Measurements from ENCODE around the gene ACTA2.
A peak's percentile ranks its signal among the peaks of the same experiment; 100 is the strongest.

ACTA2 gene

GRCh38 chr10:88952647-88953111 is at the start of gene ACTA2:
Gene ACTA2, minus strand, starts transcription at chr10:88952773. Its CDS starts 3,843 bp downstream, at chr10:88948930.
- no peak for DNase-seq

GRCh38 chr10:89001729-89002072 is 49.1 kb upstream of the ACTA2 start:
- DNase-seq: no peak

GRCh38 chr10:89001024-89001728 is 48.6 kb upstream of the ACTA2 start:
- no peak for DNase-seq

GRCh38 chr10:88999625-89000024 is 47.1 kb upstream of the ACTA2 start:
- no peak for DNase-seq

GRCh38 chr10:88996927-88997326 is 44.4 kb upstream of the ACTA2 start:
- DNase-seq: no peak

GRCh38 chr10:88995156-88995876 is 42.7 kb upstream of the ACTA2 start:
- DNase-seq: no peak

GRCh38 chr10:88994019-88994418 is 41.4 kb upstream of the ACTA2 start:
- DNase-seq: no peak

- DNase-seq: no peak
These were observed 40.5 kb upstream of the ACTA2 start for GRCh38 chr10:88992921-88993524.

GRCh38 chr10:88991899-88992320 is 39.3 kb upstream of the ACTA2 start:
- no peak for DNase-seq

GRCh38 chr10:88991161-88991898 is 38.8 kb upstream of the ACTA2 start:
- peak; percentile 20 for DNase-seq

- DNase-seq: peak; percentile 56
These were observed 38.0 kb upstream of the ACTA2 start, which contains the start of gene FAS for GRCh38 chr10:88990384-88991160. Gene FAS, plus strand, starts transcription at chr10:88990798. Its CDS starts 79 bp downstream, at chr10:88990877.

- no peak for DNase-seq
These were observed 37.3 kb upstream of the ACTA2 start for GRCh38 chr10:88989824-88990383.

- DNase-seq: no peak
These were observed 36.9 kb upstream of the ACTA2 start for GRCh38 chr10:88989423-88989822.

GRCh38 chr10:88987840-88988239 is 35.3 kb upstream of the ACTA2 start:
- no peak for DNase-seq

- DNase-seq: no peak
These were observed 34.7 kb upstream of the ACTA2 start for GRCh38 chr10:88987243-88987725.

- DNase-seq: no peak
These were observed 34.1 kb upstream of the ACTA2 start for GRCh38 chr10:88986549-88987242.

- DNase-seq: no peak
These were observed 32.0 kb upstream of the ACTA2 start for GRCh38 chr10:88984525-88984924.

- no peak for DNase-seq
These were observed 31.4 kb upstream of the ACTA2 start for GRCh38 chr10:88983939-88984338.

- no peak for DNase-seq
These were observed 30.6 kb upstream of the ACTA2 start for GRCh38 chr10:88983206-88983605.

- no peak for DNase-seq
These were observed 29.8 kb upstream of the ACTA2 start for GRCh38 chr10:88982366-88982765.

GRCh38 chr10:88981435-88981834 is 28.9 kb upstream of the ACTA2 start:
- DNase-seq: no peak
